Medulla oblongata (tissue), 1 donor: ENCODE measurements around the gene TSNAX.
A peak's percentile ranks its signal among the peaks of the same experiment; 100 is the strongest.
"Not testable (repeated sequence)": the region's sequence is repeated elsewhere in the genome, so short reads cannot be mapped to it uniquely, and the experiment has no call there.

ENCODE experiments used
- DNase-seq: peaks from one replicate; pipeline ENCODE4 v3.0.0-alpha.2; 2015; ENCODE audit errors: extremely low spot score

Gene TSNAX

DNA sequence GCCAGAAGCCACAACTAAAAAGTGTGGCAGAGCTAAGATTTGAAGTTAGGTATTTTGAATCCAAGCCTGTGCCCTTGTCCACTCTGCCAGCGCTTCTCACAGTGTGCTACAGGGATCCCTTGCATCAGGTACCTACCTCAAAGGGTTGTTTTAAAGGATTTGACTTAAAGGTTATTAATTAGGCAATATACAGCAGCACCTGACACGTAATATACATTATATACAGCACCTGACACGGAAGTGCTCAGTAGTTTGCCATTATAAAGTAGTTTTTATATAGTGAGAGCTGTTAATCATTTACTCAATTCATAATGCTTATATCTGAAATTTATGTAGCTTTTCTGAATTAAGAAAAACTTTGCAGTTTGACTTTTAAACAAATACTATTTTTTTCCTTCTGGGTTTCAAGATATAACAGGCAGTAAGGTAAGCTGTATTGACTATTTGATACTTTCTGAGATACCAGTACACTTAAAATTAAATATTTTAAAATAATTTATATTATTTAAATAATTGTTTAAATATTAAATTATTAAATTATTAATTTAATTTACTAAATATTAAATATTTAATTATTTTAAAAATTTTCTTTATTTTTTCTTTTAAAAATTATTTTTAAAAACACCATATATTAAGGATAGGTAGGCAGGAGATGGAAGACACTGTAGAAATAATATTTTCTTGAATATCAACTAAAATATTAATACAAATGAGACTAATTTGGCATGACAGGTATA lies 33.3 kb downstream of the TSNAX start:
- no peak for DNase-seq

DNA sequence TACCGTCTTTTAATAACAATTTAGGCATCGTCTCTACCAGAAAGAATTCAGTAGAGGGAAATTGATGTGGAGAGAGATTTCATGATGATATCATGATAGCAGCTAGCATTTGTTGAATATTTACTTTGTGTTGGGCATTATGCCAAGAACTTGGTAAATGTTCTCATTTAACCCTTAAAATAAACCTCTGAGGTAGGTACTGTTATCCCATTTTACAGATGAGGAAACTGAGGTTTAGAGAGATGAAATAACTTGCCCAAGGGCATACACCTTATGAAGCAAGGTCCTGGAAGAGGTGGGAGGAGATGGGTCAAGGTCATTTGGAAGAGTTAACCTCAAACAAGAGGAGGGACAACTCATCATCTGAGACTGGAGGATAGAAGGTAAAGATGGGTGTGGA lies 34.8 kb downstream of the TSNAX start:
- no peak for DNase-seq

DNA sequence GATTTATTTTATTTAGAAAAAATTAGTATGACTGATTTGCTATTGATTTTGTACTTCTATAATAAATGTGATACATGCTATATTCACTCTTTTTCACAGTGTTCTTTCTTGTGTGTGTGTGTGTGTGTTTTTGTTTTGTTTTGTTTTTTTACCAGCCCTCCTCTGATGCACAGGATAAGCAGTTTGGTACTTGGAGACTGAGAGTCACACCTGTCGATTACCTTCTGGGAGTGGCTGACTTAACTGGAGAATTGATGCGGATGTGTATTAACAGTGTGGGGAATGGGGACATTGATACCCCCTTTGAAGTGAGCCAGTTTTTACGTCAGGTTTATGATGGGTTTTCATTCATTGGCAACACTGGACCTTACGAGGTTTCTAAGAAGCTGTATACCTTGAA lies 35.9 kb downstream of the TSNAX start:
- no peak for DNase-seq

DNA sequence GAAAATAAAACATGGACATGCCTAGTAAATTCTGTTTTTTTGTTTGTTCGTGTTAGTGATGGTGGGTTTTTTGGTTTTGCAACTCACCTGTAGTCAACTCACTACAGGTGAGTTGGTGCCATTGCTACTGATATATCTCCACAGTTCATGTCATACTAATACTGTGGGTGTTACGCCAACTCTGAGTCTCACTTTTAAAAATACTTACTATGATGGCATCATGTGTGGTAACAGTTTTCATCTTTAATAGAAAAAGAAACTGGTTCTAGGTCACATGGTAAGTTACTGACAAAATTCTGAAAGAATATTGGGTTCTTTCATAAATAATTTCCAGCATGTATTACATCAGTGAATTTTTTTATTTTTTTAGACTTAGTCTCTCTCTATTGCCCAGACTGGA lies 38.0 kb downstream of the TSNAX start:
- DNase-seq = no peak

DNA sequence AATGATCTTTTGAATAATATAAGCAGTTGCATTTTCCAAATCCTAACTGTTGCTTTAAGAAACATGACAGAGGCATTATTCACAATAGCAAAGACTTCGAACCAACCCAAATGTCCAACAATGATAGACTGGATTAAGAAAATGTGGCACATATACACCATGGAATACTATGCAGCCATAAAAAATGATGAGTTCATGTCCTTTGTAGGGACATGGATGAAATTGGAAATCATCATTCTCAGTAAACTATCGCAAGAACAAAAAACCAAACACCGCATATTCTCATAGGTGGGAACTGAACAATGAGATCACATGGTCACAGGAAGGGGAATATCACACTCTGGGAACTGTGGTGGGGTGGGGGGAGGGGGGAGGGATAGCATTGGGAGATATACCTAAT lies 41.8 kb downstream of the TSNAX start:
- not testable (repeated sequence) for DNase-seq

DNA sequence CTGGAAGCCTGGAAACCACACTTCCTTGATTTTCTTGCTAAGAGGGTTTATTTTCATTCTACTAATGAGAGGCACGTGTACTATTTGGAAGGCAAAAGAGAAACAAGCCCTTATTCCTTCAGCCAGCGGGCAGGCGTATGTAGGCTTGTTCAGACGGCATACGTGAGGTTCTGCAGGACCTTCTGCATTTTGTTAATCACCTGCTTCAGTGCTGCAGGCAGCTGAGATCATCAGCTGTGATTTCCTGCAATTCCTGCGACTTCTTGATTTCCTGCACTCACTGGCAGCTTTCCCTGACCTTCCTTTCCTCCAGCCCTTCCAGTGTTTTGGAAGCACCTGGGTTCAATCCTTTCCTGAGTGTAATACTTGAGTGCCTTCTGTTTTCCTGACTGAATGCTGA lies 43.4 kb downstream of the TSNAX start:
- DNase-seq = no peak

DNA sequence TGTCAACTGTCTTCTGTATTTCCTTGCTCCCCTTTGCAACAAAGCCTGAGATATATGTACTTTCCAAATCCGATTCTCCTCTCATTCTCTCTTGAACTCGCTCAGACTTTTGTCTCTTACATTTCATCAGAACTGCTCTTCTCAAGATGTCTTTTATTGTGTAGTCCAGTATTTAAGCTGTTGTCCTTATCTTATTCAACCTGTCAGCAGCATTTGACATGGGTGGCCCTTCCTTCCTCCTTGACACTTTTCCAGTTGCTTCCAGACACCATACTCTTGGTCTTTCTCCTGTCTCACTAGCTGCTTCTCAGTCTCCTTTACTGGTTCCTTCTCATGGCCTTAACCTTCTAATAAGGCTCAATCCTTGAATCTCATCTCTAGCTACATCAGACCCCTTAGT lies 47.0 kb downstream of the TSNAX start:
- no peak for DNase-seq

DNA sequence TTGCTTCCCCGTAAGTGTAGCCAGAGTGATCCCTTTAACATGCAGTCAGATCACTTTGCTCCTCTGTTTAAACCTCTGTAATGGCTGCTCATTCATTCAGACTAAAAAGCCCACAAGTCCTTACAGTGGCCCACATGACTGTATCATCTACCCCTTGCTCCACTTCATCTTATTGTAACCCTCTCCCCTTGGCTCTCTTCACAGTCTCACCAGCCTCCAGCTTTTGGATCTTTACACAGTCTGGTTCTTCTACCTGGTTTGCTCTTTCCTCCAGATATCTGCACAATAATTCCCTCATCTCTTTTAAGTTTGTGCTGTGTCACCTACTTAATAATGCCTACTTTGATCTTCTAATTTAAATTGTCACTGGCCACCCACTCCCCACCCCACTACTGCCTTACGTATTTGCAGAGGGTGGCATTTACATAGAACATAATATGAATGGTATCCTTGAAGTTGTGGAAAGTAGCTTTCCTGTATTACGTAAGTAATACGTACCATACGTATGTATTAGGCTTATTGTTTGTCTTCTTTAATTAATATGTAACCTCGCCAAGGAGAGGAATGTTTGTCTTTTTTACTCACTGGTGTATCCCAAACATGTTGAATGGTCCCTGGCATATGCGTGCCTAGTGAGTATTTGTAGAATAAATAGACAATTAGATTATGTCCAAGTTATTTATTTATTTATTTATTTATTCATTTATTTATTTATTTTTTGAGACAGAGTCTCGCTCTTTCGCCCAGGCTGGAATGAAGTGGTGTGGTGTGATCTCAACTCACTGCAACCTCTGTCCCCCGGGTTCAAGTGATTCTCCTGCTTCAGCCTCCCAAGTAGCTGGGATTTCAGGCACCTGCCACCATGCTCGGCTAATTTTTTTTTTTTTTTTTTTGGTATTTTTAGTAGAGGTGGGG lies 48.6 kb downstream of the TSNAX start:
- no peak for DNase-seq

DNA sequence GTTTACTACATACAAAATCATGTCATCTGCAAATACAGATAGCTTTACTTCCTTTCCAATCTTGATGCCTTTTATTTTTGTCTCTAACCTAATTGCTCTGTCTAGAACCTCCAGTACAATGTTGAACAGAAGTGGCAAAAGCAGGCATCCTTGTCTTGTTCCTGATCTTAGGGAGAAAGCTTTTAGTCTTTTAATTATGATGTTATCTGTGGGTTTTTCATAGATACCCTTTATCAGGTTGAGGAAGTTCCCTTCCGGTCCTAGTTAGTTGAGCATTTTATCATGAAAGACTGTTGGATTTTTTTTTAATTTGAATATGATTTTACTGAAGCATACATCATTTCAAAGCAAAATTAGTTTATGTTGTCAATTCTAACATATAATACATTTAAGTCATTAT lies 52.4 kb downstream of the TSNAX start:
- DNase-seq = no peak

DNA sequence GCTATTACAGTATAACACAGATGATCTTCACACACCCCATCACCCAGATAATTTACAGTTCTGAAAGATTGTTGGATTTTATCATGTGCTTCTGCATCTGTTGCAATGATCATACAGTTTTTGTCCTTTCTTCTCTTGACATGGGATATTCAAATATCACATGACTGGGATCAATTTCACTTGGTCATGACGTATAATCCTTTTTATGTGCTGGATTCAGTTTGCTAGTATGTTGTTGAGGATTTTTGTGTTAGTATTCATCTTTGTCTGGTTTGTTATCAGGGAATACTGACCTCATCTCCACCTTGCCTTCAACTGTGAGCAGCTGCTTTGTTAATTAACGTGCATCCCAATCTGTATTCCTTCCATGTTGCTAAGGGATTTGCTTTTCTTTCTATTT lies 53.4 kb downstream of the TSNAX start:
- no peak for DNase-seq

DNA sequence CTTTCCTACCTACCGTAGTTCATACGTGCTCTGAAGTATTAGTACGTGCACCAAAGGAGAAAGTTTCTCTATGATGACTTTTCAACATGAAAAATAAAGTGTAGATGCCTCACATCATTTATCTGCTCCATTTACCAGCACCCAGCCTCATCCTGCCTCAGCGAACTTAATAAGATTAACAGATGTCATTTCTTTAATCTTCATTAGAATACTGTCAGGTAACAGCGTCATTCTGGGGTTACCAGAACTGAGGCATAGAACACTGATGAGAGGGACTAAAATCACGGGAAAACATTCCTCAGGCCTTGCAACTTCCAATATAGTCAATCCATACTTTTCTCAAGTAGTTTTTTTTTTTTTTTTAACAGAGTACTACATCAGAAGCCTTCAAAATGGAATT lies 54.9 kb downstream of the TSNAX start:
- DNase-seq = no peak

DNA sequence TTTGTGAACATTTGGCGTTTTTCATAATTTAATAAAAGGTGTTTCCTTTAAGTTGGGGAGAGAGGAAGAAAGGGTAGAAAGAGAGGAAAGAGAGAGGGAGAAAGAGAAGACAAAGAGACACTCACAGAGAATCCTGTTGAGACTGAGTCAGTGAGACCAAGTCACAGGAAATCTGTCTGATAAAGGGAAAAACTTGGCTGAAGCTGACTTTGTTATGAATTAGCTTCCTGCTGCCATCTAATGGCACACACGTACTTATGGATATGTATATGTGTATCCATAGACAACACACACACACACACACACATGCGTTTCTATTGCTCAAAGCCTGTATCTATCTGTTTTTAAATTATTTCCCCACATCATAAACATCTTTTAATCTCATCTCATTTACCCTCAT lies 55.6 kb downstream of the TSNAX start:
- DNase-seq = no peak

DNA sequence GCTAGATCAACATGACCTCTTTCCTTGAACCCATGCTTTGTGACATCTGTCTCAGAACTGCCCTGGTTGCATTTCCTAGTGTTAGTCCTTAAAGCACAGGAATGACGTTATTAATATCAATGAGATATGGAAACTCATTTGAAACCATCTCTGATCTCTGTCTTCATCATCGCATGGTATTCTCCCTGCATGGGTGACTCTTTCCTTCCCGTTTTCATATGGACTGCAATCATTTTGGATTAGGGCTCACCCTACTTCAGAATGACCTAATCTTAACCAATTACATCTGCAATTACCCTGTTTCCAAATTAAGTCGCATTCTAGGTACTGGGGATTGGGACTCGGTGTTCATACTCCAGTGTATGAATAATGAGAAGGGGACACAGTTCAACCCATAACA lies 56.5 kb downstream of the TSNAX start:
- no peak for DNase-seq

DNA sequence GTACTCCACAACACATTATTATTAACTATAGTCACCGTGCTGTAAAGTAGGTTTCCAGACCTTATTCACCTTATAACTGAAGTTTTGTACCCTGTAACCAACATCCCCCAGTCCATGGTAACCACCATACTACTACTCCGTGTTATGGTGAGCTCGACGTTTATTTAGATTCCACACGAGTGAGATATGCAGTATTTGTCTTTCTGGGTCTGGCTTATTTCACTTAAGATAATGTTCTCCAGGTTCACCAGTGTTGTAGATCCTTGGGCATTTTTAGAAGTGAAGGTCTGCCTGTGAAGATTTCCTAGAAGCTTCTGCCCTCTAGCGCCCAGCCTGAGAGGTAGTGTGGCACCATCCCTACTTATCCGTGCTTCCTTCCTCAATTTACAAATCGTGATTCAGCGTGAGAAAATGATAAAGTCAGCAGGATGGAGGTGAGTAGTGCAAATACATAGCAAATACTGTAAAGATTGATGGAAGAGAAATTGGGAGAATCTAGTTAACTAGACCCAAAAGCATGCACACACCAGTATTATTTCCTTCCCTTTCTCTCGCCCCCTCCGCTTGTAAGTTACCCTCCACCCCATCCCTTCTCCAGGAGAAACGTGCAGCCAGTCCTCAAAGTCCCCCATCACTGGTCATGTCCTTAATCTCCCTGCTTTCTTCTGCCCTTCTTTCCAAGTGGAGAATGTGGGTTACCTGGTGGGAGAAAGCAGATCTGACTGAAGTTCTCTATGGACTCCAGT lies 62.2 kb downstream of the TSNAX start:
- DNase-seq = peak; percentile 81

DNA sequence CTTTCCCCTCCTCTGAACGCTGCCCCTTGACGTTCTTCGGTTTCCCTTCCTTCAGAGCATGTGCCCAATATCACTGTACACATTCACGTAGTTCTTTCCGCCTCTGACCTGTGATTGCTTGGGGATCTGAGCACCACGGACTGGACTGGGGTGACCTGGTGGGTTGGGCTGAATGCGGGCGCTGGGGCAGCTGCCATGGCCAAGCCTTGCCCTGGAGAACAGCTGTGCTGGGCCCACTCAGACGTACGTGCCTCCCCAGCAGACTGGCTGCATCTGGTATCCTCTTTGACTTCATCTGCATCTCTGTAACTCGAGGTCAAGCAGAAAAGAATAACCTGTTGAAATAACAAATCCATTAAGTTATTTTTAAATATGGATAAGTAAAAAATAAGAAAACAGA lies 63.0 kb downstream of the TSNAX start:
- no peak for DNase-seq

DNA sequence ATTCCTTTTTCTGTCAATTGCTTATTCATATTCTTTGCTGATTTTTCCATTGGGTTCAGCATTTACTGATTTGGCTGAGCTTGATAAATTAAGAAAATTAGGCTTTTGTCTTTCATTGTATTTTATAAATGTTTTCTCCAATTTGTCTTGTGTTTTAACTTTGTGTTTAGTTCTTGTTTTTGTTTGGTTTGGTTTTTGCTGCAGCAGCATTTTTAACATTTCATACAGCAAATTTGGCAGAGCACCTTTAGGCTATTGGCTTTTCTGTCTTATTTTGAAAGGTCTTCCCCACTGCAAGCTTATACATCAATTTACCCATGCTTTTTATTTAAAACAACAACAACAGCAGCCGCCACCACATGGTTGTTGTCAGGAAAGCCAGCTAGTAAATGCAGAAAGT lies 64.3 kb downstream of the TSNAX start:
- no peak for DNase-seq

DNA sequence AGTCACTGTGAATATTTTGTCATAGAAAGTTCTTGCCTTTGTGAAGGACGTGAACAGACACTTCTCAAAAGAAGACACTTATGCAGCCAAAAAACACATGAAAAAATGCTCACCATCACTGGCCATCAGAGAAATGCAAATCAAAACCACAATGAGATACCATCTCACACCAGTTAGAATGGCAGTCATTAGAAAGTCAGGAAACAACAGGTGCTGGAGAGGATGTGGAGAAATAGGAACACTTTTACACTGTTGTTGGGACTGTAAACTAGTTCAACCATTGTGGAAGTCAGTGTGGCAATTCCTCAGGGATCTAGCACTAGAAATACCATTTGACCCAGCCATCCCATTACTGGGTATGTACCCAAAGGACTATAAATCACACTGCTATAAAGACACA lies 64.8 kb downstream of the TSNAX start:
- not testable (repeated sequence) for DNase-seq

DNA sequence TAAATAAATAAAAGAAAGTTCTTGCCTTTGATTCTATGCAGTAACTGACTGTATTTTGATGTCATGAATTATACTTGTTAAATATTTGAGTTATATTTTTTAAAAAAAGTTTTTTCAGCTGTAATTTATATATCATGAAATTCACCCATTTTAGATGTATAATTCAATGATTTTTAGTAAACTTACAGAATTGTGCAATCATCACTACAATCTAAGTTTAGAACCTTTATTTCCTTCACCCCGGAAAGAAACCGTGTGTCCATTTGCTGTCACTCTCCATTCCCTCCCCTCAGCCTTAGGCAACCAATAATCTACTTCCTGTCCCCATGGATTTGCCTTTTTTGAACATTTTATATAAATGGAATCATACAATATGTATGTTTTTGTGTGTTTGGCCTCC lies 65.7 kb downstream of the TSNAX start:
- no peak for DNase-seq

DNA sequence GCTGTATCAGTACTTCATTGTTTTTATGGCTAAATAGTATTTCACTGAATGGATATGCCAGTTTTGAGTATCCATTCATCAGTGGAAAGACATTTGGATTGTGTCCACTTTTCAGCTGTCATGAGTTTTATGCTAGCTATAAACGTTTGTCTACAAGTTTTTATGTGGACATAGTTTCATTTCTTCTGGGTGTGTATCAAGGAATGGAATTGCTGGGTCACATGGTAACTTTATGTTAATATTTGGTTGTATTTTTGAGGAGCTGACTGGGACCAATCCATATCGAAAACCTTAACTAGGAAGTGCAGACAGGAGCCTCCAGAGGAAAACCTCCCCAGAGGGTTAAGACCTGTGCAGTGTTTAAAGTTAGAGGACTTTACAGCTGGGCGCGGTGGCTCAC lies 66.3 kb downstream of the TSNAX start:
- no peak for DNase-seq

DNA sequence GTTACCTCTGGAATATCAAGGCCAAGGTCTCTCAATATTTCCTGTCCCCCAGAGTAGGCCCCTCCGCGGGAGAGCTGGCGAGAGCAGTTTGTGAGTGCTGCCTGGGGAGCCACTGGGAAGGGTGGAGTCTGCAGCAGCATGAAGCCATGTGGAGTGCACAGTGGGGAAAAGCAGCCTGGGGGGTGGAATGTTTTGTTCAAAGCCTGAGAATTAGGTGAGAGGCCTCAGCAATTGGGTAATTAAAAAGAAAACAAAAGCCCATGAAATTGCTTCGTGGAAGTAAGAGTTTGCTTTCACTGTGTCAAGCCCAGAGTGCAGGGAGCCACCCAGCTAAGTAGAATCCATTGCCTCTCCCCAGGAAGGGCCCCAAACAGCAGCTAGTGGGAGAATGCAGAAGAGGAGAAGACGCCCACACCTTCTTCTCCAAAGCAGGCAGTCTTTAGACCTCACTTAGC lies 67.9 kb downstream of the TSNAX start:
- no peak for DNase-seq

DNA sequence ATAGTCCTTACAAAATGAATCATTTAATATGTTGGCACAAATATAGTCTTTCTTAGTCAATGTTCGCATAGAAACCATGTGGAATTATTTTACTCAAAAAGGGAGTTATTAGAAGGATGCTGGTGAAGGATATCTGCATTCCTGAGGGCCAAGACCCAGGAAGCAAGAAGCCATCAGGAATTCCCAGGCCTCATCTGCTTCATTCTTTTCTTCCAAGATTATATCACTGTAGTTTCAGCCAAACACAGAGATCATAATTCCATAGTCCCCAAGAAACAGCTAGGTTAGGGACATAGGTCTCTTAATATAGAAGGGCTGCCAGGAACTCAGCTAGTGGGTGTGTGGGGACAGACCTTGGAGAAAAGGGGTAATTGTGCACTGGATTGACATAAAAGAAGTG lies 69.5 kb downstream of the TSNAX start:
- DNase-seq = no peak

DNA sequence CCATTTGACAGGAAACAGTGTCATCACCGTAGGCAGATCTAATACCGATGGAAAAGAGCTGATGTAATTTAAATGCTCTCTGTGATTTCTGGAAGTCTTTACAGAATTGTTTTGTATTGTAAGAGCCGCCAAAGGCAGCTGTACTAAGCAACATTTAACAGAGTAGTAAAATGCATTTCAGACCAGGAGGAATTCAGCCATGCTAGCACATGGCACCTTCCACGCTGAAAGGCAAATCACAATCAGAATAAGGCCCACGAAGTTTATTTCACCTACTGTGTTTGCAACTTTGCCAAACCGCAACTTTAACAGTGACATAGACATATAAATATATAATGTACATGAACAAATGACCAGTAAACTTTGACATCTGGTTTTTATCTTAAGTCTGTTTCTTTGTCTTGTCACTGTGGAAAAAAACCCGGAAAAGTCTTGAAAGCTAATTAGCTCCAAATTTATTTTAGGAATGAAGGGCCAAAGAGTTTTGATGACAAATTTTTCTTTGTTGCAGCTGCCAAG lies 72.0 kb downstream of the TSNAX start:
- no peak for DNase-seq
